Endometrial microvascular endothelial cells (primary cell): ENCODE data around the gene THUMPD3. TPM values are rescaled to one million over a fixed set of nuclear protein-coding genes. Genes with fewer than 3 reads are reported as not detected.

Experiments used
- in situ Hi-C: cut with HindIII; loops from 2 replicates; pipeline ENCODE4 v1.10.0; 2017; ENCODE audit warnings: low sequenced_read_pairs, low pct_unique_long_range_greater_than_20kb; ENCODE audit errors: inconsistent ontology term
- total RNA-seq: library from RNA; depleted of rRNA; stranded (reverse); fragments of >200 nt; gene quantifications from one replicate; pipeline ENCODE4 v1.2.3, GENCODE V29; 2015; ENCODE audit errors: inconsistent ontology term

THUMPD3 gene
- total RNA-seq, 1 donor from 2014 or later: 32.5 TPM

DNA sequence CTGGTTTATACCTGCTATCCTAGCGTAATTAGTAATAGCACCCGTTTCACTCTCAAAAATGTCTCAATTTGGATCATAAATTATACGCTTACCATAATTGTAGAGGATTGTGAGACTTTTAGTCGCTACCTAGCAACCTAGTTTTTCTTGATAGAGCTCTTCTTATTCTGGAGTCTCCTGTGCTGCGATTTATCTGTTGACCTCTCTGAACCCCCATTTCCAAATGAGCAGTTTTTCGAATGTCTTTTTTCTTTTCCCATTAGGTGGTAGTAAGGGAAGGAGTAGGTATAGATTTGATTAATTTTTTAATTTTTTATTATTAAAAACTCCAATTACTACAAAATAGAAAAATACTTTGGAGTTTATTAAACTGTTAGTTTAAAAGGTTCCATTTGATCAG is 45.2 kb downstream of the THUMPD3 start:
- in situ Hi-C loops: no loop called here

DNA sequence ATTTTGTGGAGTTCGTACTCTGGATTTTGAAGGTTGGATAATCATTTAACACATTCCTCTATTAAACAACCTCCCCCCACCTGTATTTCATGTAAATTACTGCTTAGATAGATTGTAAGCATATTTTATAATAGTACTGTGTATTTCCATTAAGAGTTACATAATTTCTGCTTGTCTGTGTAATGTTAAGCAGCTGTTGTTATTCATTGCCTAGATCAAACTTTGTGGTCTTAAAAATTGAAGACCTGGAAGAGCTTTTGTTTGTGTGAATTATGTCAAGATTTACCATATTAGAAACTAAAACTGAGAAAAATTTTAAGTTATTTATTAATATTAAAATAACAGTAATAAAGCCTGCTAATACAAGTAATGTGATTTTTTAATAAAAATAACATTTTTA is 45.7 kb downstream of the THUMPD3 start:
- in situ Hi-C loops: no loop called here

DNA sequence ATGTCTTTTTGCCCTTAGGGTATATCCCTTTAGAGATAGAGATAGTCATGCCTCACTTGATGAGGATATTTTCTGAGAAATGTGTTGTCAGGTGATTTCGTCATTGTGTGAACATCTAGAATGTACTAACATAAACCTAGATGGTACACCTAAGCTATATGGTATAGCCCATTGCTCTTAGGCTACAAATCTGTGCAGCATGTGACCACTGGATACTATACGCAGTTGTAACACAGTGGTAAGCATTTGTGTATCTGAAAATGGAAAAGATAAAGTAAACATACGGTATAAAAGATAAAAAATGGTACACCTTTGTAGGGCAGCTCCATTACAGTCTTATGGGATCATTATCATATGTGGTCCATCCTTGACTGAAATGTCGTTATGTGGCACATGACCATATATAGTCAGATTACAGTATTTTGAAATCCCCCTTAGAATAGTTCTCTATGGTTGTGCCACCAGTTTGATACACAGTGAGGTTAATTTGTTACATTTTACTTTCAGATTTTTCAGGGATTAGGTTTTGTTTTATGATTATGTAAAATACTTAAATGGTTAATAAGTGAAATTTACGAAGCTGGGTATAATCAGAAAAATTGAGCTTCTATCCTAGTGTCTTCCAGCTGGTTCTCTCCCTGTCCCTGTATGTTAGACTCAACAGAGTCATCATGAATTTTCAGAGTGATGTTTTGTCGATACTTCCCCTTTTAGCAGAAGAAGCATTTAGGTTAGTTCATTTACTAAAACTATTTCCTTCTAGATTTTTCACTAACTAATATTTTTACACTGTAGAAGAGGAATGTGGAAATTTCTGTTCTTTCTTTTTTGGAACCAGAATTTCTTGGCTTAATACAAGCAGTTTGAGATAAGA is 47.4 kb downstream of the THUMPD3 start:
- in situ Hi-C loops: no loop called here

DNA sequence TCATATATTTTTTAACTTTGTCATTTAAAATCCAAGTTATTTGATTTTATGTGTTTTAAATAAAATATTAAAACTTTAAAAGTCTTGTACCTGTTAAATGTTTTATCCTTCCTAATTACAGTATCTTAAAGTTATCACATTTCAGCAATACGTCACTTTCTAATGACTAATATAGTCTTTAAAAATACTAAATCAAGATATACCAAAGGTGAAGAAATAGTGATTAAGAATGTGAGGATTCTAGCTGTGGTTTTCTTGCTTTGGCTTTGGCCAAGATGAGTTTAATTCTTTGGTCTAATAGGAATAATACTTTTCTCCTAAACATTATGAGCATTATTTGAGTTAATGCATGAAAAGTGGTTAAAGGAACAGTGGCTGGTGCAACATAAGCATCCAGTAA is 48.4 kb downstream of the THUMPD3 start:
- in situ Hi-C loops: no loop called here

DNA sequence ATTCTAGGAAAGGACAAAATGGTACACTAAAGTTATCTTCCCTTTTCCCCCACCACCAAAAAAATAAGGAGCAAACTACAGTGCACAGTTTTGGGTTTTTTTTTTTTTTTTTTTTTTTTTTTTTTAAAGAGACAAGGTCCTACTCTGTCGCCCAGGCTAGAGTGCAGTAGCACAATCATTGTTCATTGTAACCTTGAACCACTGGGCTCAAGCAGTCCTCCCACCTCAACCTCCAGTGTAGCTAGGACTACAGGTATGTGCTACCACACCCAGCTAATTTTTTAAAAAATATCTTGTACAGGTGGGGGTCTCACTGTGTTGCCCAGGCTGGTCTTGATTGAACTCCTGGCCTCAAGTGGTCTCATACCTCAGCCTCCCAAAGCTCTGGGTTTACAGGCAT is 49.4 kb downstream of the THUMPD3 start:
- in situ Hi-C loops: no loop called here

DNA sequence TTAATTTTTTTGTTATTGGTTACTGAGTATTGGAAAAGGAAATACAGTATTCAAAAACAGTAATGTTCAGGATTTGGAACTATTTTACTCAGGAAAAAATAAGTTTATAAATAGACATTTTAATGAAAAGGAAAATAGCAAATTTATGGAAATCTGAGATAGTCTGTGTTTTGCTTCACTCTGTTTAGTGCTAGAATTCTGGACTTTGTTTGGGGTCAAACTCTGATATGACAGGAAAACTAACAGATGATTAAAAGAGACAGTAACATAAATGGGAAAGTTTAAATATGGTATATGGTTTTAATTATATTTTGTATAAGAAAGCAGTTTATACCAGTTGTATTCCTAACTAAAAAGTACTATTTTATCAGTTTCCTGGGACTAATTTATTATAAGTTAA is 52.0 kb downstream of the THUMPD3 start:
- in situ Hi-C loops: no loop called here

DNA sequence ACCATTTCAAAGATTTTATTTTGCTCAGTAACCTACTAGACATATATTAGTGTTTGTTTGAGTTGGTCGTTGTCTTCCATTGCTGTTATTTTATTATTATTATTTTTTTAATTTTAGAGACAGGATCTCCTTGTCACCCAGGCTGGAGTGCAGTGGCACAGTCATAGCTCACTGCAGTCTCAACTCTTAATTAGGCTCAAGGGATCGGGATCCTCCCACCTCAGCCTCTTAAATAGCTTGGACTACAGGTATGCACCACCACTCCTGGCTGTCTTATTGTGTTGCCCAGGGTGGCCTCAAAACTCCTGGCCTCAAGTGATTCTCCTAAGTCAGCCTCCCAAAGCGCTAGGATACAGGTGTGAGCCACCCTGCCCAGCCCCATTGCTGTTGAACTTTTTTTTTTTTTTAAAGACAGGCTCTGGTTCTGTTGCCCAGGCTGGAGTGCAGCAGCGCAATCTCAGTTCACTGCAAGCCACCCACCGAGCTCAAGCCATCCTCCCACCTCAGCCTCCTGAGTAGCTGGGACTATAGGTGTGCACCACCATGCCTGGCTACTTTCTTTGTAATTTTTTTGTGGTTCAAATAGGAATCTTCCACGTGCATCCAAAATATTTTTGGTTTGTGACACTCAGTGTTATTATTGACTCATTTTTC is 52.8 kb downstream of the THUMPD3 start:
- in situ Hi-C loops: no loop called here

DNA sequence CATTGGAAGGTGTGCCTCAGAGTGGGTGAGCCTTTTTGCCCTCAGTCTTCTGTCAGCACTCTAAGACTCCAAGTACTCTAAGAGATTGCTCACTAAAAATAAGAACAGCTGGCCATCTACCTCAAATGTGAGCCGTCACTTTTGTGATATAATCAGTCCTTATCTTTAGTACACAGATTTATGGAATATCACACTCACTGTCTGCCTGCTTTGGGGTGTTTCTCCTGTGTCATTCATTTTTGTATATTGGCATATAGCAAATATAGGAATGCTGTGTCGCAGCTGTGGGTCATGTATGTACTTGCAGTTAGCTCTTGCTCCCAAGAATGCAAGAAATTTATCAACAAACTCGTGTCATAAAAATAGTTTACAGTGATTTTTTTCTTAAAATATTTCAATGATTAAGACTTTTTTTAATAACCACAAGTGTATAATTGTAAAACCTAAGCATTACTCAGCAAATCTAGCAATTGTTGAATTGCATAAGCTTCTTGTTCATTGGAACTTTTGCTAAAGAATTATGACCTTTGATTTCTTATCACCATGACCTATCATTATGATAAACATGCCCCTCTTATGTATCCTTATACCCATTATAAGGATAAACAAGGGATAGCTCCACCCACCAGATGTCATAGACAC is 53.4 kb downstream of the THUMPD3 start:
- in situ Hi-C loops: no loop called here

DNA sequence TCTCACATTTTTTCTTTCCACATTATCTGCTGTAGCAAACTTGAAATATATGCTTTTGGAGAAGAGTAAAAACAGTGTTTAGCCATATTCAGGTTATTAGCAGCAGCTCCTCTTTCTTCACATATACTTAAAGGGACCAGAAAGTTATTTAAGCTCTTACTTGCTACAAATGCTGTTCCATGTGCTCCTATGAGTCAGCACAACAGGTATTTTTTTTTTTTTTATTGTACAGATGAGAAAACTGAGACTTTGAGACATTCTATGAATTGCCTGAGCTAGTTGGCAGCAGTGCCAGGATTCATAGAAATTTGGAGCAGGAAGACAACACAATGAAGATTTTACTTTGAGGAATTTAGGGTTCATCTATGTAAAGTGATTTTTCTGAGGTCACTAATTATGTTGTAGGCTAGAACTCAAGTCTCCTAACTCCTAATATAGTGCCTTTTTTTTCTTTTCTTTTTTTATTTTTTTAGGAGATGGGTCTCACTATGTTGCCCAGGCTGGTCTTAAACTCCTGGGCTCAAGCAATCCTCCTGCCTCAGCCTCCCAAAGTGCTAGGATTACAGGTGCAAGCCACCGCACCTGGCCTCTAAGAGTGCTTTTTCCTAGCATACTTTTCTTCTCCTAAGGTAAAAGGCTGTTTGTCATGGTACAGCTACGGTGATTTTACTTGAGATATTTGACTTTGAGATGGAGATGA is 58.1 kb downstream of the THUMPD3 start:
- in situ Hi-C loops: no loop called here

DNA sequence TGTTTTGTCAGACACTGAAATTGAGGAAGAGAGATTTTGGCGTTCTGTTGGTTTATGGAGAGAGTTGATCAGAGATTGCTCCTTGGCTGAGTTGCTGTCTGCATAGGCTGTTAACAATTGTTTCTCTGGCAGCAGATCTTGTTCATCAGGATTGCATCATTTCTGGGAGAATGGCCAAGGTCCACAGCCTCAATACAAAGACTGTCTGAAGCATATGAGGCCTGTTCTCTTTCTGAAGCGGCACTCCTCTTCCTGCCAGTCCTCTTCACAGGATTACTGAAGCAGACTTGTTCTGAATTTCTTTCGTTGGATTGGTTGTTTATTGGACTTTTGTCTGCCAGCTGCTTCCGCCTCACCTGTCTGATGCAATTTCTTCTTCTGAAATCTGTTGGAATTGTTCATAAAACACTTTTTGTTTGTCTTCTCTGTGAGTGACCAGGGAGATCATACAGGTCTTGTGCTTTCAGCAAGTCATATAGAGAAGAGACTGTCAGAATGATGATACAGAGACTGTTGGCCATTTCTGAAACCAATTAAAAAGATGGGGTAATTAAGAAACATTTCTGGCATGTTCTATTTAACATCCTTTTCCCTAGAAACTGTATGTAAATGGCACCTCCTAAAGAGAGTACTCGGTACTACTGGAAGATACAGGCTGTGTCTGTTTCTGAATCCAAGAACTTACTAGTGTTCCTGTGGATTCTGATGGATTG is 60.0 kb downstream of the THUMPD3 start:
- in situ Hi-C loops: no loop called here

DNA sequence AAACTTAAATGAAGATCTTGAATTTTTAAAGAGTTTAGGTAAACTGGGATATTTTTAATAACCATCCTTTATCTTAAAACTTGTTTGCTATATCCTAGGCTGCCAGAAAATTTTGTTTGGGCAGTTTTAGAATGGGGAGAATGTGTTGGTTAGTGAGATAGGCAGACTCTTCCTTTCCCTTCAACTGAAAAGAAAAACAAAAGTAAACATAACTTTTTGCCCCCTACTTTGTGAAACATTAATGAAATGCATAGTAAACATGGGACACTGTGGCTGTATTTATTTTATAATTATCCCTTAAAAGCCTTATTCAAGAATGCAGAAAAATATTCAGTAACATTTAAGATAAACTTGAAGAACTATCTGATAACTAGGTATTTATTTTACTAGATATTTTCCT is 65.6 kb downstream of the THUMPD3 start:
- in situ Hi-C loops: no loop called here

DNA sequence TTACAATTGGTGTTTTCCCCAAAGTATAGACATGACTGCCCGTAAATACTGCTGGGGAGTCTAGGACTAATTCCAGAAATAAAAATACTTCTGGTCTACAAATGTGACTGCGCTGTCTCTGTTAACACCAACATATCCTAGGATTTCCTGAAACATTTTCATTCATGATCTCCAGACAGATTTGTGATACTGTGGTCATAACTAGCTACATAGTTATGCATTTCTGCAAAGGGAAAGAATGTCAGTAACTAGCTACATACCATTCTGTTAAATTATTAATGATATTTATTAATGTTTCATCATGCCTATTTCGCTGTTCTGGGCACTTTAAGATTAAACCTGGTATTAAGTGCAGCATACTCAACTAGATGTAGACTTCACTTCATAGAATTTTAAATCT is 67.9 kb downstream of the THUMPD3 start:
- in situ Hi-C loops: no loop called here

DNA sequence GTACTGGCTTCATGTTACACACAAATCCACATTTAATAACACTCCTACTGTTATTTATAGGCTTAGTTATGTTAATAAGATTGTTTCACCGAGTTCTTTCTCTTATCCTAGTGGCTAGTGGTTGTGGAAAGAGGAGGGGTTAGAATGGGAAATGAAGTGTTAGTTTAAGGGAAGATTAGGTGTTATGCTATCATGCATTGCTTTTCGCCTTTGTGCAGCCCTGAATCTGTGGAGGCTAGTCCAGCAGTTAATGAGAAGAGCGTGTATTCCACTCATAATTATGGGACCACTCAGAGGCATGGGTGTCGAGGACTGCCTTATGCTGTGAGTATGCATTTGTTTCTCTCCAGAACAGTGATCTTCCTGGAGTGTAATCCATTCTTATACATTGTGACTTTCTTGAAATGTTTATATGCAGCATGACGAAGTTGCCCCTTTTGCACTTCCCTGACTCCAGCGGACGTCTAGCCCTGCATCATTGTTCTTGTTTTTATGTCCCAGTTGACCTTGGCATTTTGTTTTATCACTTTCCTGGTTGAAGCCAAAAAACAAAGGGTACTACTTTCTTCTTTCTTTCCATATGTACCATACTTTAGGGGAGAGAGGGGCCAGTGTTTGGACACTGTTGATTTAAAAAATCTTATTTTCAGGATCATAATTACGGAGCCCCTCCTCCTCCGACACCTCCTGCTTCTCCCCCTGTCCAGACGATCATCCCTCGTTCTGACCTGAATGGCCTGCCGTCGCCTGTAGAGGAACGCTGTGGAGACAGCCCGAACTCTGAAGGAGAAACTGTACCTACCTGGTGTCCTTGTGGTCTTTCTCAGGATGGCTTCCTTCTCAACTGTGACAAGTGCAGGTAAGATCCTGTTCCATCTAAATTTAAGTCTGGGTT is 71.0 kb downstream of the THUMPD3 start:
- in situ Hi-C loops: no loop called here

DNA sequence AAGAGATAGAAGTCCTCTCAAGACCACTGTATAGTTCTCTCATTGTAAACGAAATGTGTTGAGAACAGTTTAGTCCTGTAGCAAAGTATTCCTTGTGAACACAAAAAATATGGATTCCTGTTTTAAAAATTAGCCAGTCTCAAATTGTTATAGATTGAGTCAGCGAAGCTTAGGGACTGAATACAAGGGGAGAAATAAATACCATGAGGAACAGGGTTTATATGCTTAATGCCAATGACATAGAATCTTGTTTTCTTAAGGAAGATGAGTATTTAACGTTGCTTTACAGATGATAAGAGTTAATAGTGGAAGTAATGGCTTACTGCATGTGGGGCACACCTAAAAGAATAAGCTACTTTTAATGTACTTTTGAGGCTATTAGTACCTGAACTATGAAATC is 72.5 kb downstream of the THUMPD3 start:
- in situ Hi-C loops: no loop called here
